GM18861 (cell line): Measurements from ENCODE around the gene MALSU1.
A peak's percentile ranks its signal among the peaks of the same experiment; 100 is the strongest.

Experiments
- ATAC-seq: cut with Tn5 transposase; IDR thresholded peaks from one replicate; pipeline ENCODE4 v1.9.1; 2021; ENCODE audit not compliant: unreplicated experiment

MALSU1 gene

DNA sequence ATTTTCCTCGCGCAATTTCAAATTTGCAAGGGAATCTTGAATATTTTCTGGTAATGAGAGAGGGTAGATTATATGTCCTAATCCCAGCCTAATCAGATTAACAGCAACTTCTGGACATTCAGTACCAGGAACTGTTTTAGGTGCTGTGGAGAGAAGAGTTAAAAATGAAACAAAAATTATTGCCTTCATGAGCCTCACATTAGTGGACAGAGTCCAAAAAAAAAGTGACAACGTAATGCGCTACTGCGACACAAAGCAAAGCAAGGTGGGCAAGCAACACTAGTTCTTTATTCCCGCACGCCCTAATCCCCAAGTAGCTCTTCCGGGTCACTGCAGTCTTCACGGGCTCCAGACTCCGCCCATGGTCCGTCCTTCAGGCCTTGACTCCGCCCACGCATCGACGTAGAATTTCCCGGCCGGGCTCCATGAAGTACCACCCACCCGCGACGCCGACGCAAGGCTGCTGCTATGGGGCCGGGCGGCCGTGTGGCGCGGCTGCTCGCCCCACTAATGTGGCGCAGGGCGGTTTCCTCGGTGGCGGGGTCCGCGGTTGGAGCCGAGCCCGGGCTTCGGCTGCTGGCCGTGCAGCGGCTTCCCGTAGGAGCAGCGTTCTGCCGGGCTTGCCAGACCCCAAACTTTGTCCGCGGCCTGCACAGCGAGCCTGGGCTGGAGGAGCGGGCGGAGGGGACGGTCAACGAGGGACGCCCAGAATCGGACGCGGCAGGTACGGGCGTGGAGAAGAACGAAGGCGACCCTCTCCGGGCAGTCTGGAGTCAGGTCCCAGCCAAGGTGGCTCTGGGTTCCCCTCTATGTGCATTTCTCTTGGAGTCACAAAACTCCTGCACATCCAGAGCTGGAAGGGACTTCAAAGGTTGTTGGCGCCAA, at the start of gene MALSU1:
Gene MALSU1 (plus strand): TSS at position 455 of the 885 bp plus-strand sequence. CDS start 14 bp downstream, at position 469.
- ATAC-seq, result peak; percentile 95

DNA sequence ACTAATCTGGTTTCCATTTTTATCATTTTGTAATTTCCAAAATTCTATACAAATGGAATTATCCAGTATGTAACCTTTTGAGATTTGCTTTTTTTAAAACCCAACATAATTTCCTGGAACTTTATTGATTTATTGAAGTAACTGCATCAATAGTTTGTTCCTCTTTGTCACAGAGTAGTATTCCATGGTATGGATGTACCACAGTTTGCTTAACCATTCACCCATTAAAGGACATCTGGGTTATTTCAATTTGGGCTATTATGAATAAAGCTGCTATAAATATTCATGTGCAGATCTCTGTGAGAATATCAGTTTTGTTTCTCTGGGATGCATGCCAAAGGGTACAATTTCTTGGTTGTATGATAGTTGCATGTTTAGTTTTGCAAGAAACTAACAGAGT, 49.7 kb upstream of the MALSU1 start:
- no peak for ATAC-seq

DNA sequence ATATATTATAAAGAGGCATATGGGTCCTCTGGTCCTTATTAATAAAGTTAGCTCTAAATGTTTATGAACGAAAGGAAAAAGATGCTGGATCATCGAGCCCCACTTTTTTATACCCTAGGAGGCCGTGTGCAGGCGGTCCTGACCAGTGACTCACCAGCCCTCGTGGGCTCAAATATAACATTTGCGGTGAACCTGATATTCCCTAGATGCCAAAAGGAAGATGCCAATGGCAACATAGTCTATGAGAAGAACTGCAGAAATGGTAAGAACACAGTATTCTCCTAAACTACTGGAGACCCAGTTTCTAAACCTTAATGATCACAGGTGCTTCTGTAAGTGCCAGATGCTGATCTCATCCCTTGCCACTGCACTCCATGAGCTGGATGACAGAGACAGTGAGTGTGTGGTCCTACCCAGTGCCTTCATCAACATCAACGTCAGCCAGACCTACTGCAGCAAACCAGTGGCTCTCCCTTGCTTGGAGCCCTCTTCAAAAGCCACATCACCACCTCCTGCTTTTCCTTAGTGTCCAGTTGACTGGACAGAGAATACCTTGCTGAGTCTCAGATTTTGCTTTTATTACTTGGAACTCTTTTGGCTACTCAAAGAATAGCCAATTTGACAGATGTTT, 45.0 kb upstream of the MALSU1 start:
- no peak for ATAC-seq

GRCh38 chr7:23256731-23257130, 42.4 kb upstream of the MALSU1 start:
- ATAC-seq, result no peak

GRCh38 chr7:23260371-23260770, 38.8 kb upstream of the MALSU1 start:
- ATAC-seq, result no peak

- ATAC-seq, result no peak
Observed at GRCh38 chr7:23261843-23262452, 37.2 kb upstream of the MALSU1 start.

DNA sequence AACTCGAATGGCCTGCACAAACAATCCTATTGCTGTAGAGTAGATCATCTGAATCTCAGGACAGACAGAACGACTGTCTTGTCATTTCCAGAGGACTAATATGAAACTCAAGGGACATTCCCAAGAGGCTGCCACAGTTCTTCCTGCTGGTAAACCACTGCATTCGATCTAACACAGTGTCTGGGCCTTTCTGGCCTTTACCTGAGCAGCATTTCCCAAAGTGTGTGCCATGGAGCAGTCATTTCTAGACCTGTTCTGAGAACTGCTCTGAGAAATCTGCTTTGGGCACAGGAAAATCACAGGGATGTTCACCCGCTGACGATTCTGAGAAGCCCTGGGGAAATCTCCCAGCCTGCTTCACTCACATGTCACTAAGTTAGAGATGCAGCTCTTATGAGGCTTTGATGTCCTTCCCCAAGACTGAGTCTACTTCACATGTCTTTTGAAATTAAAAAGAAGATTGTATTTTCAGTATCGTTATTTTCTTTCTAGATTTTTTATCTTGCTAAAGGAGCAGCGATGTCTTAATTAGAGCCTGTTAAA, 34.2 kb upstream of the MALSU1 start:
- ATAC-seq, result no peak

- ATAC-seq, result no peak
Observed at GRCh38 chr7:23266918-23267317, 32.2 kb upstream of the MALSU1 start.

GRCh38 chr7:23267357-23267756, 31.8 kb upstream of the MALSU1 start:
- no peak for ATAC-seq

DNA sequence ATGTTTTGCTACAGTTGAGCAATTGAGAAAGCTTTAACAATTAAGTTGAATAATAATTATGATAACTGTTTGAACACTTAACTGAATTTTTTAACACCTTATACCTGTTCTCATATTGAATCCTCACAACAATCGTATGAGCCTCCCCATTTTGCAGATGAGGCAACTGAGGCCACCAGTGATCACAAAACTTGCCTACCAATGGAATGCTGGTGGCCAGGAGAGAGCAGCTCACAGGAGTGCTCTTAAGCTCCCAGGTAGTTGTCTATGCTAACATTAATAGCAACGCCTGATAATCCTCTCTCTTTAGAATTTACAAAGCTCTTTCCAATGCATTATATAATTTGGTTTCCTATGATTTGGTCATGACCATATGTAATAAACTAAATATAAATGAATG, 31.0 kb upstream of the MALSU1 start:
- no peak for ATAC-seq

DNA sequence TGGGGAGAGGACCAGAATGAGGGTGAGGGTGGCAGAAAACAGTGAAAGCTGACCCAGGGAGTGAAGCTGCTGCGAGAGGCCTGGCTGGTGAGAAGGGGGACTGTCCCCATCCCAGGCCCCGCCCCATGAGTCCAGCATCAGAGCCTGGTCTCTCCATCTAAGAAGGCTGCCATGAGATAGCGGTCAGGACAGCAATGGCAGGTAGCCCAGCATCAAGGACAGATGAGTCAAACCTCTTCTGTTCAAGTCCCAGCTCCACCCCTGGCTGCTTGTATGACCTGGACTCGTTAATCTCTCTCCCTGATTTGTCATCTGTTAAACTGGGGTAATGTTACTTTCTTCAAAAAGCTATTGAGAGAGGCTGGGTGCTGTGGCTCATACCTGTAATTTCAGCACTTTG, 30.4 kb upstream of the MALSU1 start:
- no peak for ATAC-seq

DNA sequence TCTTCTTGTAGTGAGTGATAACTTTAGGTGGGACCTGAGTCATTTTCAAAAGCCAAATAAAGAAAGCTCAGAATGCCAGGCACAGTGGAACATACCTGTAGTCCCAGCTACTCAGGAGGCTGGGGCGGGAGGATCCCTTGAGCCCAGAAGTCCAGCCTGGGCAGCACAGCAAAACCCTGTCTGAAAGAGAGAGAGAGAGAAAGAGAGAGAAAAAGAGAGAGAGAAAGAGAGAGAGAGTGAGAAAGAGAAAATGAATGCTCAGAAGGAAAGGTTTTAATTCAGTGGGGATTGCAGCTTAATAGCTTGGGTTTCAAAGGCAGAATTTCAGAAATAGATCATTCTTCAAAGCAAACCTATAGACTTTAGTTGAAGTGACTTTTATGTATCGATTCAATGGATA, 26.9 kb upstream of the MALSU1 start:
- ATAC-seq, result no peak

DNA sequence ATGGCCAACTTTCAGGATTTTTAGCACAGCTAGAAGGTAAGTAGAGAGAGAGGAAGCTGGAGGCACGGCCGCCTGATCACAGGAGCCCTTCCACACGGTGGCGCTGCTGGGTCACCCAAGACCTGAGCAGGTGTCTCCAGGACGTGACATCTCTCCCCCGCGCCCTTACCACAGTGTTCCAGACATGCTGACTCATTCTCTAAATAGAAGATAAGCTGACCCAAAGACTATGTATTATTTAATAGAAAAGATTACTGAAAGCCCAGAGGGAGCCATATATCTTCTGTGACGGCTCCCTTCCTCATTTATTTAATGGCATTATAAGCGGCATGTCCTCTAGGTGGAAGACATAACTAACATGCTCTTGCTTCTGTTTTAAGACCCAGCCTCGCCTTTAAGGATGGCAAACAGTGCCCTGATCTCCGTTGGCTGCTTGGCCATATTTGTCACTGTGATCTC, 26.0 kb upstream of the MALSU1 start:
- ATAC-seq, result peak; percentile 87

- ATAC-seq, result no peak
Observed at GRCh38 chr7:23275912-23276311, 23.2 kb upstream of the MALSU1 start.

DNA sequence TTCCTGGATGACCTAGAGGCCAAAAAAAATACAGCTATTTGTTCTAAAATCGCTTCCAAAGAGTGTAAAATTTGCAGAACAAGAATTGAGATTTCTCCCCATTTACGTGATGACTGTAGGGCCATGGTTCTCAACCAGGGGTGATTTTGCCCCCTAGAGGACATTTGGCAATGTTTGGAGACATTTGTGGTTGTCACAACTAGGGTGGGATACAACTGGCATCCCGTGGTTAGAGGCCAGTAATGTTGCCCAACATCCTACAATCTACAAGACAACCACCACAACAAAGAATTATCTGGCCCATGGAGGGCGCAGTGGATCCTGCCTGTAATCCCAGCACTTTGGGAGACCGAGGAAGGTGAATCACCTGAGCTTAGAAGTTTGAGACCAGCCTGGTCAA, 22.8 kb upstream of the MALSU1 start:
- ATAC-seq, result no peak

- no peak for ATAC-seq
Observed at GRCh38 chr7:23276947-23277346, 22.2 kb upstream of the MALSU1 start.

GRCh38 chr7:23277359-23277989, 21.7 kb upstream of the MALSU1 start:
- no peak for ATAC-seq

DNA sequence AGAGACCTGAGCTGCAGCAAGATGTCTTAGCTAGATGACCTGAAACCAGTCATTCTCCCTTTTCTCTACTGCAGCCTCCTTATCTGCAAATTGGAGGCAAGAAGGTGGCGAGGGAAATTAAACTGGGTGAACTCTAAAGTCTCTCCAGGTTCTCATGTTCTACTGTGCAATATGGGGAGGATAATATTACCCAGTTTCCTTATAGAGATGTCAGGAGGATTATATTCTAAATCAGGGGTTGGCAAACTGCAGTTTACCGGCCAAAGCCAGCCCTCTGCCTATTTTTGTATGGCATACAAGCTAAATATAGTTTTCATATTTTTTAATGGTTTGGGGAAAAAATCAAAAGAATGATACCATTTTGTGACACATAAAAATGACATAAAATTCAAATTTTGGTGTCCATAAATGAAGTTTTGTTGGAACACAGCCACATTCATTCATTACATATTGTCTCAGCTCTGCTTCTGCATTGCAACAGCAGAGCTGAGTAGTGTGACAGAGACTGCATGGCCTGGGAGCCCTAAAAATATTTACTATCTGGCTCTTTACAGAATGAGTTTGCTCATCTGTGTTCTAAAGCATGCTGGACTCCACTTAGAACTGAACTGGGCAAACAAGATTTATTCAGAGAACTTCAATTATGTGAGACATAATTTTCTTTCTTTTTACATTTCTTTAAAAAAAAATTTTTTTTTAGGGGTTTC, 19.2 kb upstream of the MALSU1 start:
- ATAC-seq, result no peak

GRCh38 chr7:23283086-23283485, 16.1 kb upstream of the MALSU1 start:
- ATAC-seq, result no peak

- no peak for ATAC-seq
Observed at GRCh38 chr7:23284871-23285270, 14.3 kb upstream of the MALSU1 start.
